PFSK-1 (cell line): ENCODE measurements around the gene TTLL11.

Source experiments
- POLR2AphosphoS5 ChIP-seq: IDR thresholded peaks from 2 replicates; pipeline ENCODE4 v1.6.1; 2012; ENCODE audit warnings: low read depth, mild to moderate bottlenecking, control low read depth, low read length, moderate library complexity
- REST ChIP-seq, 2 experiments: IDR thresholded peaks; 2 replicates each; pipeline versions ENCODE4 v1.6.1 to v1.8.0; 2011 to 2012; ENCODE audit warnings: low read depth in 2 of 2, low read length in 2 of 2, control low read depth in 1 of 2, inconsistent platforms in 1 of 2, mild to moderate bottlenecking in 1 of 2, moderate library complexity in 1 of 2; ENCODE audit not compliant: insufficient read depth in 1 of 2
- SIN3A ChIP-seq: IDR thresholded peaks from 2 replicates; pipeline ENCODE4 v1.6.1; 2012; ENCODE audit warnings: mild to moderate bottlenecking, low read length, moderate library complexity, borderline replicate concordance; ENCODE audit not compliant: insufficient read depth
- TAF1 ChIP-seq: IDR thresholded peaks from 2 replicates; pipeline ENCODE4 v1.6.1; 2012; ENCODE audit warnings: low read length, control low read depth, borderline replicate concordance; ENCODE audit not compliant: insufficient read depth

- no peak for TF ChIP-seq POLR2AphosphoS5
- TF ChIP-seq REST (IDR thresholded peaks at IDR 0.05; ENCODE audit: insufficient read depth in 1 of 2, low read depth in 2 of 2, low read length in 2 of 2) = no peak
- no peak for TF ChIP-seq TAF1
- TF ChIP-seq SIN3A = no peak
Observed at GRCh38 chr9:121871431-121872025, 221.6 kb downstream of the TTLL11 start.
